Measurements from ENCODE around the gene TMEM223.

DNA sequence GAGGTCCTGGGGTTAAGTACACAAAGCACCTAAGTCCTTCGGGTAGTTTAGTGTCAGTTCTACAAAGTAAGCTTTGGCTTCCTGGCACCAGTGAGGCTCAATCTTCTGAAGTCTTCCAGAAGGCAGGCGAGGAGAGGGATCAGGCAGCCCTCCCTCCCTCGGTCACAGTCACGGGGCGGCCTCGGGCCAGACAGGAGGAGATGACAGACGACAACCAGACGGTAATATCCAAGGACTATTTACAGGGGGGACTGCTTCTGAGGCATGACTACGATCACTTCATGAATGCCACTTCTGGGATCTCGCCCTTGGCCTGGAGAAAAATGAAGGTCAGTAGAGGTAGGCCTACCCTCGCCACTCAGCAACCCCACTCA is 383 bp upstream of the TMEM223 start:
- TF ChIP-seq, protein P1, sequence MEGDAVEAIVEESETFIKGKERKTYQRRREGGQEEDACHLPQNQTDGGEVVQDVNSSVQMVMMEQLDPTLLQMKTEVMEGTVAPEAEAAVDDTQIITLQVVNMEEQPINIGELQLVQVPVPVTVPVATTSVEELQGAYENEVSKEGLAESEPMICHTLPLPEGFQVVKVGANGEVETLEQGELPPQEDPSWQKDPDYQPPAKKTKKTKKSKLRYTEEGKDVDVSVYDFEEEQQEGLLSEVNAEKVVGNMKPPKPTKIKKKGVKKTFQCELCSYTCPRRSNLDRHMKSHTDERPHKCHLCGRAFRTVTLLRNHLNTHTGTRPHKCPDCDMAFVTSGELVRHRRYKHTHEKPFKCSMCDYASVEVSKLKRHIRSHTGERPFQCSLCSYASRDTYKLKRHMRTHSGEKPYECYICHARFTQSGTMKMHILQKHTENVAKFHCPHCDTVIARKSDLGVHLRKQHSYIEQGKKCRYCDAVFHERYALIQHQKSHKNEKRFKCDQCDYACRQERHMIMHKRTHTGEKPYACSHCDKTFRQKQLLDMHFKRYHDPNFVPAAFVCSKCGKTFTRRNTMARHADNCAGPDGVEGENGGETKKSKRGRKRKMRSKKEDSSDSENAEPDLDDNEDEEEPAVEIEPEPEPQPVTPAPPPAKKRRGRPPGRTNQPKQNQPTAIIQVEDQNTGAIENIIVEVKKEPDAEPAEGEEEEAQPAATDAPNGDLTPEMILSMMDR (IDR thresholded peaks at IDR 0.05; ENCODE audit: low read depth, low read length): no peak
- no peak for TF ChIP-seq EZH2phosphoT487 (IDR thresholded peaks at IDR 0.05; ENCODE audit: low read depth)
